Smooth muscle cell (in vitro differentiated cells): ENCODE results near the gene MYCN. TPM values are rescaled to one million over a fixed set of nuclear protein-coding genes. Genes with fewer than 3 reads are reported as not detected.

Source experiments
- DNase-seq: peaks from one replicate; lab custom pipeline; 2025; ENCODE audit not compliant: unreplicated experiment; lab: John Stamatoyannopoulos, UW
- H2AFZ ChIP-seq: fragments of 200-600 bp; sonication (generic); 2 replicates; pipeline ENCODE4 v1.6.0; 2016; ENCODE audit warnings: antibody characterized with exemption, low read depth, mild to moderate bottlenecking
- H3F3A ChIP-seq: fragments of 200-600 bp; sonication (generic); 2 replicates; pipeline ENCODE4 v1.6.0; 2017; ENCODE audit warnings: antibody characterized with exemption, low read depth
- H3K27ac ChIP-seq: fragments of 200-600 bp; sonication (generic); 2 replicates; pipeline ENCODE4 v1.5.1; 2016; ENCODE audit warnings: low read depth, mild to moderate bottlenecking
- H3K27me3 ChIP-seq: fragments of 200-600 bp; sonication (generic); 2 replicates; pipeline ENCODE4 v1.6.1; 2016; ENCODE audit warnings: low read depth, mild to moderate bottlenecking
- H3K36me3 ChIP-seq: fragments of 200-600 bp; sonication (generic); 2 replicates; pipeline ENCODE4 v1.5.1; 2016; ENCODE audit warnings: low read depth
- H3K4me1 ChIP-seq: fragments of 200-600 bp; sonication (generic); 2 replicates; pipeline ENCODE4 v1.5.1; 2016; ENCODE audit warnings: low read depth
- H3K4me2 ChIP-seq: fragments of 200-600 bp; sonication (generic); 2 replicates; pipeline ENCODE4 v1.6.0; 2016; ENCODE audit warnings: mild to moderate bottlenecking
- H3K4me3 ChIP-seq: fragments of 200-600 bp; sonication (generic); 2 replicates; pipeline ENCODE4 v1.5.1; 2016; ENCODE audit warnings: mild to moderate bottlenecking
- H3K79me2 ChIP-seq: fragments of 200-600 bp; sonication (generic); 2 replicates; pipeline ENCODE4 v1.6.0; 2016; ENCODE audit warnings: low read depth, mild to moderate bottlenecking
- H3K9ac ChIP-seq: fragments of 200-600 bp; sonication (generic); 2 replicates; pipeline ENCODE4 v1.6.0; 2016; ENCODE audit warnings: low read depth
- H3K9me3 ChIP-seq: fragments of 200-600 bp; sonication (generic); replicated peaks from 2 replicates; pipeline ENCODE4 v1.5.1; 2016; ENCODE audit warnings: low read depth
- H4K20me1 ChIP-seq: fragments of 200-600 bp; sonication (generic); 2 replicates; pipeline ENCODE4 v1.6.0; 2016; ENCODE audit warnings: low read depth
- CTCF ChIP-seq: fragments of 200-600 bp; sonication (generic); IDR thresholded peaks from 2 replicates; pipeline ENCODE4 v1.5.1; 2017; ENCODE audit warnings: borderline replicate concordance, mild to moderate bottlenecking, antibody characterized with exemption; ENCODE audit not compliant: insufficient read depth, poor library complexity, severe bottlenecking
- WGBS: methylation state at CpG from one replicate; pipeline ENCODE4 v1.1.7; 2016; ENCODE audit warnings: low lambda C conversion rate; 5-methylcytosine and 5-hydroxymethylcytosine counted together
- polyA plus RNA-seq: library from polyadenylated mRNA; unstranded; fragments of >200 nt; fragmentation: Nextera tagmentation; extraction: Ambion mirVana; gene quantifications from 2 replicates; pipeline ENCODE4 v1.2.1, GENCODE V29; 2016
- total RNA-seq: library from RNA; depleted of rRNA; stranded (reverse); fragments of >200 nt; gene quantifications from 2 replicates; pipeline ENCODE4 v1.2.3, GENCODE V29; 2014

Gene MYCN
- total and polyA plus RNA-seq, 2 experiments from 2014 or later = 6.9 to 18.3 TPM

GRCh38 chr2:15992457-15993231, 52.3 kb downstream of the MYCN start:
- no peak overlapping the region for H3K4me3 ChIP-seq
- WGBS = 86% methylated on average over 10 of the region's 10 CpGs
- H3K9ac ChIP-seq = no peak overlapping the region
- H3K79me2 ChIP-seq = no peaks in the 10 kb centered on the region
- H3K36me3 ChIP-seq = no peaks in the 10 kb centered on the region
- no peaks in the 10 kb centered on the region for H3K9me3 ChIP-seq
- no peak overlapping the region for H2AFZ ChIP-seq
- TF ChIP-seq CTCF = no peak
- H3K27me3 ChIP-seq = no peaks in the 10 kb centered on the region
- no peak overlapping the region for H3K4me2 ChIP-seq
- H3K4me1 ChIP-seq = no peaks in the 10 kb centered on the region
- no peak overlapping the region for H3K27ac ChIP-seq
- no peaks in the 10 kb centered on the region for H3F3A ChIP-seq
- no peak for DNase-seq
- no peaks in the 10 kb centered on the region for H4K20me1 ChIP-seq

GRCh38 chr2:15993232-15993610, 52.9 kb downstream of the MYCN start:
- Histone ChIP-seq H3K9ac (no peak overlapping the region), H3F3A (no peaks in the 10 kb centered on the region), H3K79me2 (no peaks in the 10 kb centered on the region), H3K27ac (no peak overlapping the region), H3K9me3 (no peaks in the 10 kb centered on the region), H2AFZ (no peak overlapping the region), H3K4me3 (no peak overlapping the region), H3K4me1 (no peaks in the 10 kb centered on the region), H3K27me3 (no peaks in the 10 kb centered on the region), H3K36me3 (no peaks in the 10 kb centered on the region), H3K4me2 (no peak overlapping the region), H4K20me1 (no peaks in the 10 kb centered on the region)
- no peak for DNase-seq
- TF ChIP-seq CTCF = no peak
- 91% methylated on average over 6 of the region's 6 CpGs for WGBS

GRCh38 chr2:15993666-15994065, 53.3 kb downstream of the MYCN start:
- TF ChIP-seq CTCF = no peak
- Histone ChIP-seq H3K9ac (no peak overlapping the region), H3K27ac (no peak overlapping the region), H3K4me3 (no peak overlapping the region), H4K20me1 (no peaks in the 10 kb centered on the region), H3K9me3 (no peaks in the 10 kb centered on the region), H3F3A (no peaks in the 10 kb centered on the region), H3K79me2 (no peaks in the 10 kb centered on the region), H3K36me3 (no peaks in the 10 kb centered on the region), H3K4me2 (no peak overlapping the region), H2AFZ (no peak overlapping the region), H3K4me1 (no peaks in the 10 kb centered on the region), H3K27me3 (no peaks in the 10 kb centered on the region)
- DNase-seq = no peak
- whole genome bisulfite sequencing = 91% methylated on average over 7 of the region's 7 CpGs

- no peak for DNase-seq
- no peaks in the 10 kb centered on the region for H3F3A ChIP-seq
- H3K27me3 ChIP-seq = no peaks in the 10 kb centered on the region
- TF ChIP-seq CTCF = no peak
- no peaks in the 10 kb centered on the region for H3K79me2 ChIP-seq
- H3K4me3 ChIP-seq = no peak overlapping the region
- no peaks in the 10 kb centered on the region for H3K36me3 ChIP-seq
- H2AFZ ChIP-seq = no peak overlapping the region
- no peaks in the 10 kb centered on the region for H3K9me3 ChIP-seq
- no peak overlapping the region for H3K27ac ChIP-seq
- no peak overlapping the region for H3K4me2 ChIP-seq
- H3K4me1 ChIP-seq = no peaks in the 10 kb centered on the region
- H3K9ac ChIP-seq = no peak overlapping the region
- no peaks in the 10 kb centered on the region for H4K20me1 ChIP-seq
- WGBS = 89% methylated on average over 3 of the region's 3 CpGs
Measured at GRCh38 chr2:15995603-15996002, 55.3 kb downstream of the MYCN start.
